T-helper 9 cell (primary cell): ENCODE data around the gene EIF1AX.
"Not testable (repeated sequence)": the region's sequence is repeated elsewhere in the genome, so short reads cannot be mapped to it uniquely, and the experiment has no call there.

Experiments
- DNase-seq: peaks from one replicate; pipeline ENCODE4 v3.0.0-alpha.2; 2020
- total RNA-seq, 2 donors: gene quantifications; one replicate each; lab custom pipeline; 2026; lab: John Stamatoyannopoulos, UW

EIF1AX gene
- 103 to 119 reads per million in 2 donors for total RNA-seq

- DNase-seq, result peak; percentile 98
These were observed at the start of gene EIF1AX for GRCh38 chrX:20141281-20142220. EIF1AX (minus strand) TSS chrX:20141838; CDS start chrX:20141640, 198 bp downstream.

- DNase-seq, result no peak
These were observed 47.5 kb upstream of the EIF1AX start for GRCh38 chrX:20189171-20189570.

- no peak for DNase-seq
These were observed 40.1 kb upstream of the EIF1AX start for GRCh38 chrX:20181598-20182329.

GRCh38 chrX:20177093-20177492 lies 35.5 kb upstream of the EIF1AX start:
- no peak for DNase-seq

- no peak for DNase-seq
These were observed 32.2 kb upstream of the EIF1AX start for GRCh38 chrX:20173856-20174255.

GRCh38 chrX:20173313-20173712 lies 31.7 kb upstream of the EIF1AX start:
- no peak for DNase-seq

- DNase-seq, result no peak
These were observed 30.2 kb upstream of the EIF1AX start for GRCh38 chrX:20171887-20172286.

- not testable (repeated sequence) for DNase-seq
These were observed 20.9 kb upstream of the EIF1AX start for GRCh38 chrX:20162516-20162915.

- no peak for DNase-seq
These were observed 18.3 kb upstream of the EIF1AX start for GRCh38 chrX:20159797-20160385.

GRCh38 chrX:20151689-20152088 lies 10.1 kb upstream of the EIF1AX start:
- DNase-seq, result no peak

- no peak for DNase-seq
These were observed 7.7 kb upstream of the EIF1AX start for GRCh38 chrX:20149326-20149725.

- DNase-seq, result no peak
These were observed 5.9 kb upstream of the EIF1AX start for GRCh38 chrX:20147561-20147960.

GRCh38 chrX:20144491-20144890 lies 2.9 kb upstream of the EIF1AX start:
- DNase-seq, result no peak

- no peak for DNase-seq
These were observed 1.9 kb upstream of the EIF1AX start for GRCh38 chrX:20143561-20143960.

GRCh38 chrX:20143111-20143510 lies 1.5 kb upstream of the EIF1AX start:
- no peak for DNase-seq

GRCh38 chrX:20140420-20140819 lies 1.2 kb downstream of the EIF1AX start:
- no peak for DNase-seq

GRCh38 chrX:20139966-20140365 lies 1.7 kb downstream of the EIF1AX start:
- DNase-seq, result no peak

- no peak for DNase-seq
These were observed 5.7 kb downstream of the EIF1AX start for GRCh38 chrX:20135944-20136343.

- no peak for DNase-seq
These were observed 9.0 kb downstream of the EIF1AX start for GRCh38 chrX:20132666-20133065.

- DNase-seq, result no peak
These were observed 11.3 kb downstream of the EIF1AX start for GRCh38 chrX:20130357-20130756.

- DNase-seq, result no peak
These were observed 12.1 kb downstream of the EIF1AX start for GRCh38 chrX:20129547-20129946.

- no peak for DNase-seq
These were observed 13.0 kb downstream of the EIF1AX start for GRCh38 chrX:20128670-20129069.

GRCh38 chrX:20127440-20127839 lies 14.2 kb downstream of the EIF1AX start:
- not testable (repeated sequence) for DNase-seq
